ENCODE results near the gene TTC21A. TPM values are rescaled to one million over a fixed set of nuclear protein-coding genes. Genes with fewer than 3 reads are reported as not detected.

The TTC21A gene
- total RNA-seq, 1 donor from 2014 or later, result 3.9 TPM

DNA sequence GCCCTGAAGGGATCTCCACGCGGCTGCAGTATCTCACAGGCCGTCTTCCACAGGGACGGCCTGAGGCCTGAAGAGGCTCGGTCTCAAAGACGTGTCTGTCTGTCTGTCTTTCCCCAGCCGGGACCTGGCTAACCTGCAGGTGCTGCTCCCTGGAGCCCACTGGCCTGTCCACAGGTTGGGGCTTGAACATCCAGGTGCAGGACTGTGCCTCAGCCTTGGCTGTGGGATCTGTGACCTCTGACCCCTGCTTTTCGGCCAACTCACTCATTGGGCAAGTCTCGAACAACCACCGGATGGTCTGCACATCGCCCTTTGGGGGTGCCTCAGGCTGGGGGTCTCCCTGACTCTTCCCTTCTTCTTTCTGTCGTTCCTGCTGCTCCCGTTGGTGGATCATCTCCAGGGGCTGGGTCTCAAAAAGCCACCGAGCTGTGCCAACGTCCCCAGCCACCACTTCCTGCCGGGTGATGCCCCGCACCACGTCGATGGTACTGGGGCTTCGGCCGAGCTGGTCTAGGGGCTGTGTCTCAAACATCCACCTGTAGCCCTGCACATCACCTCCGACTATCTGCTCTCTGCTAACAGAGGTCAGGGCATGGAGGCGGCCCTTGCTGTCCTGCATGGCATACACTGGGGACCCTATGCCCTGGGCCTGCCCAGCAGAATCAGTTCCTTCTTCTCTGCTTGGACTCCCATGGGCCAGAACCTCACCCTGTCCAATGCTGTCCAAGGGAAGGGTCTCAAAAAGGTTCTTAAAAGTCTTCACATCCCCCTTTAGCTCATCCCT is 80.1 kb downstream of the TTC21A start:
- no peaks in the 10 kb centered on the region for H3K36me3 Mint-ChIP-seq (ENCODE audit: low read depth, unreplicated experiment)
- no peak for TF ChIP-seq EZH2 (IDR thresholded peaks at IDR 0.05; ENCODE audit: insufficient read depth, low read length)
- TF ChIP-seq CTCF (IDR thresholded peaks at IDR 0.05; ENCODE audit: insufficient read depth, low read depth, low read length), result no peak

More for the DNA sequence above, 80.1 kb downstream of the TTC21A start:
- H4K20me1 ChIP-seq (ENCODE audit: insufficient read depth, low read length), result no peaks in the 10 kb centered on the region
- H3K4me2 ChIP-seq (ENCODE audit: low read length), result no peak overlapping the region
- no peaks in the 10 kb centered on the region for H3K27me3 ChIP-seq (ENCODE audit: insufficient read depth, low read length)
- H3K4me3 ChIP-seq (ENCODE audit: insufficient read depth, low read depth, low read length), result no peak overlapping the region
- no peak overlapping the region for H3K9ac ChIP-seq (ENCODE audit: low read length)
- no peaks in the 10 kb centered on the region for H3K79me2 ChIP-seq (ENCODE audit: insufficient read depth, low read length)
- FAIRE-seq (no peak), DNase-seq (ENCODE audit: low read depth) (no peak)
- Mint-ChIP-seq H3K4me3 (ENCODE audit: unreplicated experiment) (no peak overlapping the region), H3K27ac (ENCODE audit: unreplicated experiment) (no peak overlapping the region), H3K4me1 (ENCODE audit: low read depth, unreplicated experiment) (peaks cover 16% of the 10 kb centered on the region), H3K9me3 (ENCODE audit: unreplicated experiment) (peaks cover 3% of the 10 kb centered on the region), H3K27me3 (ENCODE audit: low read depth, unreplicated experiment) (peaks cover 15% of the 10 kb centered on the region)
- no peak overlapping the region for H2AFZ ChIP-seq (ENCODE audit: low read depth, low read length)
- H3K27ac ChIP-seq (ENCODE audit: low read depth, low read length), result no peak overlapping the region
- peaks cover under 1% of the 10 kb centered on the region for H3K4me1 ChIP-seq (ENCODE audit: insufficient read depth, low read length)
- no peaks in the 10 kb centered on the region for H3K9me3 ChIP-seq (ENCODE audit: insufficient read depth, low read depth, low read length)
- no peaks in the 10 kb centered on the region for H3K36me3 ChIP-seq (ENCODE audit: insufficient read depth, low read length)

Small RNA genes within 50 kb of the gene (microRNA-seq; reads per million reads assigned to microRNA genes)
- gene MIR6822, result 1.6 reads per million

Other genes starting within 250 kb of the TTC21A start
- 0.07 and 0.20 TPM in 2 replicates for gene SCN11A, start 55.7 kb upstream of the TTC21A start, total RNA-seq
- gene WDR48, start 55.7 kb upstream of the TTC21A start, total RNA-seq, result 38.5 and 40.8 TPM in 2 replicates
- gene GORASP1, start 53 bp upstream of the TTC21A start, total RNA-seq, result 39.5 and 45.6 TPM in 2 replicates
- 42.3 and 47.0 TPM in 2 replicates for gene CSRNP1, start 45.9 kb downstream of the TTC21A start, total RNA-seq
- gene XIRP1, start 84.9 kb downstream of the TTC21A start, total RNA-seq, result 1.1 and 1.5 TPM in 2 replicates
- gene CX3CR1, start 172.4 kb downstream of the TTC21A start, total RNA-seq, result 0.17 and 0.32 TPM in 2 replicates
- not detected in 2 replicates for gene CCR8, start 222.0 kb downstream of the TTC21A start, total RNA-seq

Measured in astrocyte (in vitro differentiated cells and primary cell).